ENCODE results near the gene ACTR1A.
"Not testable (repeated sequence)": the region's sequence is repeated elsewhere in the genome, so short reads cannot be mapped to it uniquely, and the experiment has no call there.

DNA sequence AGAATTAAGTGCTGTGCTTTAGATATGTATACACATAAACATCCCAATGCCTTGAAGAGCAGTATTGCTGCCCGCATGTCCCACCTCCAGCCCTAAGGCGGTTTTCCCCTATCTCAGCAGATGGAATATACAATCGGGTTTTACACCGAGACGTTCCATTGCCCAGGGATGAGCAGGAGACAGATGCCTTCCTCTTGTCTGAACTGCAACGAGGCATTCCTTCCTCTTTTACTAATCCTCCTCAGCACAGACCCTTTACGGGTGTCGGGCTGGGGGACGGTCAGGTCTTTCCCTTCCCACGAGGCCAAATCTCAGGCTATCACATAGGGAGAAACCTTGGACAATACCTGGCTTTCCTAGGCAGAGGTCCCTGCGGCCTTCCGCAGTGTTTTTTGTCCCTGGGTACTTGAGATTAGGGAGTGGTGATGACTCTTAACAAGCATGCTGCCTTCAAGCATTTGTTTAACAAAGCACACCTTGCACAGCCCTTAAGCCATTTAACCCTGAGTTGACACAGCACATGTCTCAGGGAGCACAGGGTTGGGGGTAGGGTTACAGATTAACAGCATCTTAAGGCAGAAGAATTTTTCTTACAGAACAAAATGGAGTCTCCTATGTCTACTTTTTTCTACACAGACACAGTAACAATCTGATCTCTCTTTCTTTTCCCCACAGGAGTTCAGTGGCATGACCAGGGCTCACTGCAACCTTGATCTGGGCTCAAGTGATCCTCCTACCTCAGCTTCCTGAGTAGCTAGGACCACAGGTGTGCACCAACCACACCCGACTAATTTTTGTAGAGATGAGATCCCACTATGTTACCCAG lies 47.6 kb downstream of the ACTR1A start:
- not testable (repeated sequence) for TF ChIP-seq POLR2A (IDR thresholded peaks at IDR 0.05)
- TF ChIP-seq, protein P1, sequence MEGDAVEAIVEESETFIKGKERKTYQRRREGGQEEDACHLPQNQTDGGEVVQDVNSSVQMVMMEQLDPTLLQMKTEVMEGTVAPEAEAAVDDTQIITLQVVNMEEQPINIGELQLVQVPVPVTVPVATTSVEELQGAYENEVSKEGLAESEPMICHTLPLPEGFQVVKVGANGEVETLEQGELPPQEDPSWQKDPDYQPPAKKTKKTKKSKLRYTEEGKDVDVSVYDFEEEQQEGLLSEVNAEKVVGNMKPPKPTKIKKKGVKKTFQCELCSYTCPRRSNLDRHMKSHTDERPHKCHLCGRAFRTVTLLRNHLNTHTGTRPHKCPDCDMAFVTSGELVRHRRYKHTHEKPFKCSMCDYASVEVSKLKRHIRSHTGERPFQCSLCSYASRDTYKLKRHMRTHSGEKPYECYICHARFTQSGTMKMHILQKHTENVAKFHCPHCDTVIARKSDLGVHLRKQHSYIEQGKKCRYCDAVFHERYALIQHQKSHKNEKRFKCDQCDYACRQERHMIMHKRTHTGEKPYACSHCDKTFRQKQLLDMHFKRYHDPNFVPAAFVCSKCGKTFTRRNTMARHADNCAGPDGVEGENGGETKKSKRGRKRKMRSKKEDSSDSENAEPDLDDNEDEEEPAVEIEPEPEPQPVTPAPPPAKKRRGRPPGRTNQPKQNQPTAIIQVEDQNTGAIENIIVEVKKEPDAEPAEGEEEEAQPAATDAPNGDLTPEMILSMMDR (IDR thresholded peaks at IDR 0.05 in 4 of 5, conservative IDR thresholded peaks at IDR 0.05 in 1 of 5) = not testable (repeated sequence)
